GM12891 (cell line): ENCODE measurements around the gene SPRR1B.
"Not testable (repeated sequence)": the region's sequence is repeated elsewhere in the genome, so short reads cannot be mapped to it uniquely, and the experiment has no call there.

Experiments used
- POLR2A ChIP-seq: IDR thresholded peaks from 2 replicates; pipeline ENCODE4 v1.6.1; 2011; ENCODE audit warnings: low read depth, low read length, control low read depth
- POLR2AphosphoS5 ChIP-seq: IDR thresholded peaks from 2 replicates; pipeline ENCODE4 v1.6.1; 2011; ENCODE audit warnings: low read depth, low read length, control low read depth

DNA sequence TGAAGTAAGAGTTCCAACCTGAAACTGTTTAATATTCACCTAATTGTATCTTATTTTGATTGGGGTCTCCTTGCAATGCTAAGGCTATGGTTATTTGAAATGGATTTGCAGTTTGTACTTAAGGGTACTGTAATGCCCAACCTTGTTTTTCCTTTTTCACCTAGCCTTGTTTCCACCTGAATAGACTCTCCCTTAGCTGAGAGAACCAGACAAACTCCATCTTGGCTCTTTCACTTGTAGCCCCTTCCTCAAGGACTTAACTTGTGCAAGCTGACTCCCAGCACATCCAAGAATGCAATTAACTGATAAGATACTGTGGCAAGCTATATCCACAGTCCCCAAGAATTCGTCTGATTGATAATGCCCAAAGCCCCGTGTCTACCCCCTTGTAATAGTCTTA lies 9.2 kb upstream of the SPRR1B start:
- not testable (repeated sequence) for TF ChIP-seq POLR2A, POLR2AphosphoS5
